Thyroid gland (tissue), 4 donors: ENCODE data around the gene TSPAN15. TPM values are rescaled to one million over a fixed set of nuclear protein-coding genes. Genes with fewer than 3 reads are reported as not detected.

ENCODE experiments used
- DNase-seq, 2 donors: peaks; one replicate each; pipeline ENCODE4 v3.0.0-alpha.2; 2019
- H3K27ac ChIP-seq, 3 donors: fragments of 200-600 bp; sonication (generic); 1 replicate in 2 of 3; 2 replicates in 1 of 3; pipeline ENCODE4 v1.5.1; 2016 to 2019; ENCODE audit warnings: mild to moderate bottlenecking in 1 of 3, moderate library complexity in 1 of 3
- H3K27me3 ChIP-seq: fragments of 200-600 bp; sonication (generic); one replicate; pipeline ENCODE4 v1.5.1; 2019
- H3K36me3 ChIP-seq, 2 donors: fragments of 200-600 bp; sonication (generic); one replicate each; pipeline ENCODE4 v1.5.1; 2016 to 2019
- H3K4me1 ChIP-seq, 2 donors: fragments of 200-600 bp; sonication (generic); one replicate each; pipeline ENCODE4 v1.5.1; 2017 to 2019
- H3K4me3 ChIP-seq, 3 donors: fragments of 200-600 bp; sonication (generic); replicated peaks in 1 of 3; 1 replicate in 2 of 3; 2 replicates in 1 of 3; pipeline ENCODE4 v1.5.1; 2016; ENCODE audit warnings: mild to moderate bottlenecking in 1 of 3
- H3K9me3 ChIP-seq: fragments of 200-600 bp; sonication (generic); one replicate; pipeline ENCODE4 v1.5.1; 2017
- CTCF ChIP-seq, 6 experiments: fragments of 200-600 bp in 3 of 6; fragments of 450-650 bp in 3 of 6; sonication (generic) in 3 of 6; IDR thresholded peaks; one replicate each; pipeline ENCODE4 v1.5.1; 2016 to 2019; ENCODE audit warnings: antibody characterized with exemption in 6 of 6, mild to moderate bottlenecking in 2 of 6, inconsistent platforms in 1 of 6, moderate library complexity in 1 of 6
- POLR2A ChIP-seq, 2 donors: fragments of 450-650 bp; IDR thresholded peaks; one replicate each; pipeline ENCODE4 v1.6.1; 2017; ENCODE audit warnings: antibody characterized with exemption in 2 of 2, mild to moderate bottlenecking in 2 of 2, moderate library complexity in 1 of 2
- WGBS, 2 donors: methylation state at CpG; one replicate each; pipeline ENCODE4 v1.1.5; 2017; 5-methylcytosine and 5-hydroxymethylcytosine counted together
- intact Hi-C: fragments of 100-400 bp; cut with DNase I; formaldehyde crosslinking; loops from one replicate; pipeline ENCODE4 v1.15.1; 2023
- total RNA-seq, 4 donors: library from RNA; depleted of rRNA; stranded (reverse); fragments of >200 nt; gene quantifications; one replicate each; pipeline ENCODE4 v1.2.3, GENCODE V29; 2016

The TSPAN15 gene
- total RNA-seq, 4 donors from 2014 or later = 9.0 to 23.1 (median 17.2) TPM

- DNase-seq = no peak
- H3K27ac ChIP-seq = no peak overlapping the region
- no peaks in the 10 kb centered on the region for H3K27me3 ChIP-seq
- H3K9me3 ChIP-seq = no peaks in the 10 kb centered on the region
- no peak for TF ChIP-seq POLR2A (IDR thresholded peaks at IDR 0.05)
- no peak for TF ChIP-seq CTCF (IDR thresholded peaks at IDR 0.05)
- intact Hi-C loops = no loop called here
- H3K36me3 ChIP-seq = no peaks in the 10 kb centered on the region
- no peak overlapping the region for H3K4me3 ChIP-seq
- 84 to 90% methylated on average over 7 to 8 of the region's 8 CpGs for WGBS, 2 donors
- peaks cover 24 to 25% of the 10 kb centered on the region in 2 donors for H3K4me1 ChIP-seq
Observed at GRCh38 chr10:69456880-69457693, 5.8 kb downstream of the TSPAN15 start.

- Histone ChIP-seq H3K4me3 (no peak overlapping the region), H3K27me3 (no peaks in the 10 kb centered on the region), H3K36me3 (no peaks in the 10 kb centered on the region), H3K4me1 (peaks cover 22 to 24% of the 10 kb centered on the region in 2 donors), H3K27ac (peak overlapping the region in 1 of 3 donors; percentile 10), H3K9me3 (no peaks in the 10 kb centered on the region)
- intact Hi-C loops = no loop called here
- TF ChIP-seq POLR2A (IDR thresholded peaks at IDR 0.05) (no peak), CTCF (IDR thresholded peaks at IDR 0.05) (no peak)
- no peak for DNase-seq
- 55 to 63% methylated on average over 5 of the region's 5 CpGs for WGBS, 2 donors
Observed at GRCh38 chr10:69457771-69458237, 6.5 kb downstream of the TSPAN15 start.

GRCh38 chr10:69458430-69459100, 7.3 kb downstream of the TSPAN15 start:
- WGBS, 2 donors = 69 to 76% methylated on average over 10 of the region's 10 CpGs
- DNase-seq = peak; percentile 60 to 73
- TF ChIP-seq CTCF (IDR thresholded peaks at IDR 0.05) (no peak), POLR2A (IDR thresholded peaks at IDR 0.05) (no peak)
- no peak overlapping the region for H3K4me3 ChIP-seq
- H3K27me3 ChIP-seq = no peaks in the 10 kb centered on the region
- H3K36me3 ChIP-seq = no peaks in the 10 kb centered on the region
- peak overlapping the region in 1 of 3 donors; percentile 10 for H3K27ac ChIP-seq
- intact Hi-C loops = no loop called here
- no peaks in the 10 kb centered on the region for H3K9me3 ChIP-seq
- H3K4me1 ChIP-seq = peaks cover 22 to 24% of the 10 kb centered on the region in 2 donors

GRCh38 chr10:69459101-69459790, 8.0 kb downstream of the TSPAN15 start:
- Histone ChIP-seq H3K9me3 (no peaks in the 10 kb centered on the region), H3K27ac (no peak overlapping the region), H3K4me1 (peaks cover 24 to 25% of the 10 kb centered on the region in 2 donors), H3K4me3 (no peak overlapping the region), H3K27me3 (no peaks in the 10 kb centered on the region), H3K36me3 (no peaks in the 10 kb centered on the region)
- TF ChIP-seq POLR2A (IDR thresholded peaks at IDR 0.05) (no peak), CTCF (IDR thresholded peaks at IDR 0.05) (no peak)
- 84 to 85% methylated on average over 8 of the region's 8 CpGs for WGBS, 2 donors
- intact Hi-C loops = no loop called here
- no peak for DNase-seq
